K562 (cell line): ENCODE data around the gene CCDC144A.

ENCODE experiments used
- ATF1 ChIP-seq, 2 experiments: fragments of 450-650 bp in 1 of 2; IDR thresholded peaks; 2 replicates each; pipeline ENCODE4 v1.6.1; 2016; ENCODE audit warnings: missing compliant biosample characterization in 1 of 2, missing genetic modification characterization in 1 of 2
- ELF1 ChIP-seq: fragments of 200-800 bp; sonication (Bioruptor generic); IDR thresholded peaks from 2 replicates; pipeline ENCODE4 v1.6.1; 2016; ENCODE audit warnings: missing genetic modification characterization, missing compliant biosample characterization
- EZH2 ChIP-seq: IDR thresholded peaks from 2 replicates; pipeline ENCODE4 v1.6.1; 2012; ENCODE audit warnings: low read depth, mild to moderate bottlenecking, inconsistent platforms, low read length, borderline replicate concordance
- NFIC ChIP-seq: fragments of 450-650 bp; IDR thresholded peaks from 2 replicates; pipeline ENCODE4 v1.6.1; 2017; ENCODE audit warnings: mild to moderate bottlenecking, inconsistent platforms
- NR3C1 ChIP-seq: sonication (generic); formaldehyde crosslinking; IDR thresholded peaks from 2 replicates; pipeline ENCODE4 v1.8.1; 2022; ENCODE audit warnings: missing genetic modification reagents
- POLR2A ChIP-seq: fragments of 450-650 bp; conservative IDR thresholded peaks from 2 replicates; pipeline ENCODE4 v1.6.1; 2016
- SMAD1 ChIP-seq: fragments of 150-350 bp; IDR thresholded peaks from 2 replicates; pipeline ENCODE4 v1.6.1; 2014; ENCODE audit warnings: low read length, low read depth; ENCODE audit not compliant: partially characterized antibody
- TF ChIP-seq, protein P1 (sequence below), 3 experiments: IDR thresholded peaks in 2 of 3; conservative IDR thresholded peaks in 1 of 3; 2 replicates each; pipeline ENCODE4 v1.5.1; 2011 to 2012; ENCODE audit warnings: low read length in 3 of 3, mild to moderate bottlenecking in 3 of 3, control low read depth in 2 of 3, improper control_type of control experiment in 1 of 3, inconsistent platforms in 1 of 3, low read depth in 1 of 3, mixed read lengths in 1 of 3, moderate library complexity in 1 of 3; ENCODE audit not compliant: insufficient read depth in 2 of 3
- TF ChIP-seq, protein P2 (sequence below): fragments of 450-650 bp; IDR thresholded peaks from 2 replicates; pipeline ENCODE4 v1.6.1; 2017; ENCODE audit warnings: antibody characterized with exemption, mild to moderate bottlenecking

DNA sequence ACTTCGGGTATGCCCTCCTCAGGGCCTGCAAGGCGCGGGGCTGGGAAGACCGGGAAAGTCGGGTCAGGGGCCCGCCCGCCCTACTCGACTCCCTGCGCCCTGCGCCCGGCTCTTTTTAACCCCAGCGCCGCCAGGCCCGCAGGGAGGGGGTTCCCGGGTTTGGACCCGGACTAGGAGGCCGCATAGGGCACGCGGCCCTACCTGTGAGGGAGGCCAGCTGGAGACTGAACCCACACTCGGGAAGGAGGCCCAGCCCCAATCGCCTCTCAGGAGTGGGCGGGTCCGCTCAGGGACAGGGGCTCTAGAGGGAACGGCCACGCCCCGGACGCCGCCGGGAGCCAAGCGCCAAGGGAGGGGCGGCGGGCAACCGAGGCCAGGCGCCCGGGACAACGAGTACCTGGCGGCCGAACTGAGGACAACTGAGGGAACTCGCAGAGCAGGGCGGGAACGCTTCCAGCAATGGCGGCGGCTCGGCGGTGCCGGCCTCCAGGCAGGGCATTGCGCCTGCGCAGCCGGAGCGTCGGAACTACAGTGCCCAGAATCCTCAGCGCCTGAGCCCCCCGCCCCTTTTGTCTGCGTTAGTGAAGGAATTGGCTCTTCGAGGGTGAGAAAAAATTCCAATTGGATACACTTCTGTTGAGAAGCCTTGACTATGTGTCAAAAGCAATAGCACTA is 36.5 kb upstream of the CCDC144A start, which contains the start of gene ZNF624:
- TF ChIP-seq NR3C1 (CRISPR knock-in tag) (no peak), EZH2 (no peak), POLR2A (peak; percentile 73), NFIC (peak; percentile 52), ELF1 (tag) (no peak), SMAD1 (no peak), ATF1 (CRISPR knock-in tag; IDR thresholded peaks at IDR 0.05) (no peak), ATF1 (tag; IDR thresholded peaks at IDR 0.05) (peak; percentile 23; the same call in 1 of the 2 replicates)
- TF ChIP-seq, protein P1, sequence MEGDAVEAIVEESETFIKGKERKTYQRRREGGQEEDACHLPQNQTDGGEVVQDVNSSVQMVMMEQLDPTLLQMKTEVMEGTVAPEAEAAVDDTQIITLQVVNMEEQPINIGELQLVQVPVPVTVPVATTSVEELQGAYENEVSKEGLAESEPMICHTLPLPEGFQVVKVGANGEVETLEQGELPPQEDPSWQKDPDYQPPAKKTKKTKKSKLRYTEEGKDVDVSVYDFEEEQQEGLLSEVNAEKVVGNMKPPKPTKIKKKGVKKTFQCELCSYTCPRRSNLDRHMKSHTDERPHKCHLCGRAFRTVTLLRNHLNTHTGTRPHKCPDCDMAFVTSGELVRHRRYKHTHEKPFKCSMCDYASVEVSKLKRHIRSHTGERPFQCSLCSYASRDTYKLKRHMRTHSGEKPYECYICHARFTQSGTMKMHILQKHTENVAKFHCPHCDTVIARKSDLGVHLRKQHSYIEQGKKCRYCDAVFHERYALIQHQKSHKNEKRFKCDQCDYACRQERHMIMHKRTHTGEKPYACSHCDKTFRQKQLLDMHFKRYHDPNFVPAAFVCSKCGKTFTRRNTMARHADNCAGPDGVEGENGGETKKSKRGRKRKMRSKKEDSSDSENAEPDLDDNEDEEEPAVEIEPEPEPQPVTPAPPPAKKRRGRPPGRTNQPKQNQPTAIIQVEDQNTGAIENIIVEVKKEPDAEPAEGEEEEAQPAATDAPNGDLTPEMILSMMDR (IDR thresholded peaks at IDR 0.05 in 2 of 3, conservative IDR thresholded peaks at IDR 0.05 in 1 of 3; ENCODE audit: insufficient read depth in 2 of 3, low read depth in 1 of 3, low read length in 3 of 3), result no peak
- TF ChIP-seq, protein P2, sequence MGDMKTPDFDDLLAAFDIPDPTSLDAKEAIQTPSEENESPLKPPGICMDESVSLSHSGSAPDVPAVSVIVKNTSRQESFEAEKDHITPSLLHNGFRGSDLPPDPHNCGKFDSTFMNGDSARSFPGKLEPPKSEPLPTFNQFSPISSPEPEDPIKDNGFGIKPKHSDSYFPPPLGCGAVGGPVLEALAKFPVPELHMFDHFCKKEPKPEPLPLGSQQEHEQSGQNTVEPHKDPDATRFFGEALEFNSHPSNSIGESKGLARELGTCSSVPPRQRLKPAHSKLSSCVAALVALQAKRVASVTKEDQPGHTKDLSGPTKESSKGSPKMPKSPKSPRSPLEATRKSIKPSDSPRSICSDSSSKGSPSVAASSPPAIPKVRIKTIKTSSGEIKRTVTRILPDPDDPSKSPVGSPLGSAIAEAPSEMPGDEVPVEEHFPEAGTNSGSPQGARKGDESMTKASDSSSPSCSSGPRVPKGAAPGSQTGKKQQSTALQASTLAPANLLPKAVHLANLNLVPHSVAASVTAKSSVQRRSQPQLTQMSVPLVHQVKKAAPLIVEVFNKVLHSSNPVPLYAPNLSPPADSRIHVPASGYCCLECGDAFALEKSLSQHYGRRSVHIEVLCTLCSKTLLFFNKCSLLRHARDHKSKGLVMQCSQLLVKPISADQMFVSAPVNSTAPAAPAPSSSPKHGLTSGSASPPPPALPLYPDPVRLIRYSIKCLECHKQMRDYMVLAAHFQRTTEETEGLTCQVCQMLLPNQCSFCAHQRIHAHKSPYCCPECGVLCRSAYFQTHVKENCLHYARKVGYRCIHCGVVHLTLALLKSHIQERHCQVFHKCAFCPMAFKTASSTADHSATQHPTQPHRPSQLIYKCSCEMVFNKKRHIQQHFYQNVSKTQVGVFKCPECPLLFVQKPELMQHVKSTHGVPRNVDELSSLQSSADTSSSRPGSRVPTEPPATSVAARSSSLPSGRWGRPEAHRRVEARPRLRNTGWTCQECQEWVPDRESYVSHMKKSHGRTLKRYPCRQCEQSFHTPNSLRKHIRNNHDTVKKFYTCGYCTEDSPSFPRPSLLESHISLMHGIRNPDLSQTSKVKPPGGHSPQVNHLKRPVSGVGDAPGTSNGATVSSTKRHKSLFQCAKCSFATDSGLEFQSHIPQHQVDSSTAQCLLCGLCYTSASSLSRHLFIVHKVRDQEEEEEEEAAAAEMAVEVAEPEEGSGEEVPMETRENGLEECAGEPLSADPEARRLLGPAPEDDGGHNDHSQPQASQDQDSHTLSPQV, result no peak
